Caco-2 (cell line): ENCODE results near the gene STPG1. TPM values are rescaled to one million over a fixed set of nuclear protein-coding genes. Genes with fewer than 3 reads are reported as not detected.

Experiments used
- BruUV-seq: library from RNA; stranded (reverse); fragments of 400-500 nt; replicated peaks from 2 replicates; lab custom pipeline; 2021; lab: Mats Ljungman, UMichigan
- CTCF ChIA-PET: fragments of 300-600 bp; sonication (Branson Sonifier 250); formaldehyde crosslinking; loops from one replicate; lab custom pipeline; 2022; ENCODE audit warnings: antibody characterized with exemption; lab: Charles Lee
- POLR2A ChIA-PET: fragments of 300-600 bp; sonication (Branson Sonifier 250); formaldehyde crosslinking; loops from one replicate; lab custom pipeline; 2022; ENCODE audit warnings: antibody characterized with exemption; lab: Charles Lee
- DNase-seq, 2 experiments: peaks; one replicate each; pipeline versions ENCODE4 v3.0.0 to v3.0.0-alpha.2; 2020 to 2022
- H3K27me3 ChIP-seq: replicated peaks from 2 replicates; pipeline ENCODE4 v1.6.0; 2011; ENCODE audit warnings: low read length; ENCODE audit not compliant: control insufficient read depth, insufficient read depth
- H3K36me3 ChIP-seq: 2 replicates; pipeline ENCODE4 v1.5.1; 2011; ENCODE audit warnings: low read length; ENCODE audit not compliant: control insufficient read depth, insufficient read depth
- H3K4me1 ChIP-seq: fragments of 250-450 bp; sonication (Bioruptor Pico); 2 replicates; pipeline ENCODE4 v1.5.1; 2020; ENCODE audit warnings: mild to moderate bottlenecking
- H3K4me3 ChIP-seq: 2 replicates; pipeline ENCODE4 v1.5.1; 2011; ENCODE audit warnings: low read depth, mild to moderate bottlenecking, control low read depth, low read length
- H3K9me3 ChIP-seq: fragments of 250-450 bp; sonication (Bioruptor Pico); 2 replicates; pipeline ENCODE4 v1.5.1; 2020; ENCODE audit warnings: mild to moderate bottlenecking, moderate library complexity
- H3K27ac Mint-ChIP-seq: one replicate; pipeline ENCODE4 v1.8.0; 2022; ENCODE audit warnings: mixed read lengths; ENCODE audit not compliant: unreplicated experiment
- H3K27me3 Mint-ChIP-seq: one replicate; pipeline ENCODE4 v1.8.0; 2022; ENCODE audit warnings: mixed read lengths; ENCODE audit not compliant: insufficient read depth, unreplicated experiment
- H3K36me3 Mint-ChIP-seq: one replicate; pipeline ENCODE4 v1.8.0; 2022; ENCODE audit warnings: mild to moderate bottlenecking, mixed read lengths; ENCODE audit not compliant: insufficient read depth, unreplicated experiment
- H3K4me1 Mint-ChIP-seq: one replicate; pipeline ENCODE4 v1.8.0; 2022; ENCODE audit warnings: low read depth, mixed read lengths; ENCODE audit not compliant: unreplicated experiment
- H3K4me3 Mint-ChIP-seq: one replicate; pipeline ENCODE4 v1.8.0; 2022; ENCODE audit warnings: mild to moderate bottlenecking, moderate library complexity, mixed read lengths; ENCODE audit not compliant: unreplicated experiment
- H3K9me3 Mint-ChIP-seq: one replicate; pipeline ENCODE4 v1.8.0; 2022; ENCODE audit warnings: mixed read lengths; ENCODE audit not compliant: unreplicated experiment
- intact Hi-C: fragments of 100-400 bp; cut with micrococcal nuclease; formaldehyde crosslinking; loops from one replicate; pipeline ENCODE4 v1.10.0; 2022; ENCODE audit not compliant: unreplicated experiment
- total RNA-seq: library from RNA; stranded (reverse); gene quantifications from 2 replicates; pipeline ENCODE4 v1.2.3, GENCODE V29; 2022
- TF ChIP-seq, protein P1 (sequence below), 2 experiments: fragments of 200-600 bp in 1 of 2; IDR thresholded peaks; 1 replicate in 1 of 2; 2 replicates in 1 of 2; pipeline versions ENCODE4 v1.5.1 to v1.8.0; 2011 to 2022; ENCODE audit warnings: antibody characterized with exemption in 1 of 2, control low read depth in 1 of 2, inconsistent platforms in 1 of 2, low read depth in 1 of 2, low read length in 1 of 2, mild to moderate bottlenecking in 1 of 2, moderate library complexity in 1 of 2; ENCODE audit not compliant: insufficient read depth in 1 of 2, severe bottlenecking in 1 of 2, unreplicated experiment in 1 of 2

STPG1 gene
- total RNA-seq, 1 experiment from 2014 or later, result 8.6 TPM

DNA sequence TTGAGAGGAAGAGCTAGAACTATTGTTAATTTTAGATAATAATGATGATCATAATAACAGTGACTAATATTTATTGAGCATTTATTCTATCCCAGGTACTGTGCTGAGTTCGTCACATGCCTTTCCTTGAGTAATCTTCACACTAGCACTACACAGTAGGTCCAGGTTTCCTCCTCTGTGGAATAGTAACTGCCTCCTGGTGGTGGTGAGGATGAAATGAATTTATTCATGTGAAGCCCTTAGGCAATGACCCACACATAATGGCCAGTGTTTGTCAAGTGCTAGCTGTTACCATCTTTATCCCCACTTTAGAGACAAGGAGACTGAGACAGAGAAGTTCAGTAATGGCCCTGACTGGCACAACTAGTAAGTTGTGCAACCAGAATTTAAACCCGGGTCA lies 7.9 kb upstream of the STPG1 start:
- DNase-seq, result no peak
- no peak overlapping the region for H3K27ac Mint-ChIP-seq
- peaks cover 10% of the 10 kb centered on the region for H3K4me1 Mint-ChIP-seq
- H3K27me3 Mint-ChIP-seq, result no peaks in the 10 kb centered on the region
- H3K4me3 Mint-ChIP-seq, result no peak overlapping the region
- no TSS peak for BruUV-seq
- TF ChIP-seq, protein P1, sequence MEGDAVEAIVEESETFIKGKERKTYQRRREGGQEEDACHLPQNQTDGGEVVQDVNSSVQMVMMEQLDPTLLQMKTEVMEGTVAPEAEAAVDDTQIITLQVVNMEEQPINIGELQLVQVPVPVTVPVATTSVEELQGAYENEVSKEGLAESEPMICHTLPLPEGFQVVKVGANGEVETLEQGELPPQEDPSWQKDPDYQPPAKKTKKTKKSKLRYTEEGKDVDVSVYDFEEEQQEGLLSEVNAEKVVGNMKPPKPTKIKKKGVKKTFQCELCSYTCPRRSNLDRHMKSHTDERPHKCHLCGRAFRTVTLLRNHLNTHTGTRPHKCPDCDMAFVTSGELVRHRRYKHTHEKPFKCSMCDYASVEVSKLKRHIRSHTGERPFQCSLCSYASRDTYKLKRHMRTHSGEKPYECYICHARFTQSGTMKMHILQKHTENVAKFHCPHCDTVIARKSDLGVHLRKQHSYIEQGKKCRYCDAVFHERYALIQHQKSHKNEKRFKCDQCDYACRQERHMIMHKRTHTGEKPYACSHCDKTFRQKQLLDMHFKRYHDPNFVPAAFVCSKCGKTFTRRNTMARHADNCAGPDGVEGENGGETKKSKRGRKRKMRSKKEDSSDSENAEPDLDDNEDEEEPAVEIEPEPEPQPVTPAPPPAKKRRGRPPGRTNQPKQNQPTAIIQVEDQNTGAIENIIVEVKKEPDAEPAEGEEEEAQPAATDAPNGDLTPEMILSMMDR (IDR thresholded peaks at IDR 0.05; ENCODE audit: insufficient read depth in 1 of 2, low read depth in 1 of 2, low read length in 1 of 2, severe bottlenecking in 1 of 2, unreplicated experiment in 1 of 2), result no peak
- POLR2A ChIA-PET, result no interaction called here
- no peaks in the 10 kb centered on the region for H3K36me3 Mint-ChIP-seq
- H3K9me3 ChIP-seq, result no peaks in the 10 kb centered on the region
- no peak overlapping the region for H3K4me3 ChIP-seq
- H3K4me1 ChIP-seq, result peaks cover 9% of the 10 kb centered on the region; the same call in 1 of the 2 replicates
- no peaks in the 10 kb centered on the region for H3K9me3 Mint-ChIP-seq
- H3K36me3 ChIP-seq, result no peaks in the 10 kb centered on the region; the same call in 1 of the 2 replicates
- H3K27me3 ChIP-seq, result no peaks in the 10 kb centered on the region
- CTCF ChIA-PET, result no interaction called here
- intact Hi-C loops, result no loop called here

DNA sequence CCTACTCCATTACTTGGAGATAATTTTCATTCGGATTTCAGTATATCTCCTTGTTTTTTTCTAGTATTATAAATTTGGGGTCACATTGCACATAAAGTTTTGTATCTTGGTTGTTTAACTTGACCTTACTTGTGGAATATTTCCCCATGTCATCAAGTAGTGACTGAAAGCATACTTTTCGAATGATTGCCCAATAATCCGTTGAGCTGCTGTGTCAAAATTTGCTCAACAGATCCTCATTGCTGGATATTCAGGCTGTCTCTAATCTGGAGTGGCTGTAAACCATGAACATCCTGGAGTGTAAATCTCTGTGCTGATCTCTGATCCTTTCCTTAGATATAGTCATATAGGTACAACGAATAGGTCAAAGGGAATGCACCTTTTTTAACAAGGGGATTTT lies 7.0 kb upstream of the STPG1 start:
- no TSS peak for BruUV-seq
- H3K9me3 Mint-ChIP-seq, result no peaks in the 10 kb centered on the region
- peaks cover 10% of the 10 kb centered on the region; the same call in 1 of the 2 replicates for H3K4me1 ChIP-seq
- CTCF ChIA-PET, result no interaction called here
- no peaks in the 10 kb centered on the region for H3K9me3 ChIP-seq
- no peak overlapping the region for H3K27ac Mint-ChIP-seq
- H3K27me3 ChIP-seq, result no peaks in the 10 kb centered on the region
- H3K27me3 Mint-ChIP-seq, result no peaks in the 10 kb centered on the region
- TF ChIP-seq, protein P1 (IDR thresholded peaks at IDR 0.05; ENCODE audit: insufficient read depth in 1 of 2, low read depth in 1 of 2, low read length in 1 of 2, severe bottlenecking in 1 of 2, unreplicated experiment in 1 of 2), result no peak
- no peaks in the 10 kb centered on the region; the same call in 1 of the 2 replicates for H3K36me3 ChIP-seq
- peaks cover 10% of the 10 kb centered on the region for H3K4me1 Mint-ChIP-seq
- POLR2A ChIA-PET, result no interaction called here
- no peak overlapping the region for H3K4me3 Mint-ChIP-seq
- H3K4me3 ChIP-seq, result no peak overlapping the region
- peaks cover 6% of the 10 kb centered on the region for H3K36me3 Mint-ChIP-seq
- DNase-seq, result no peak
- intact Hi-C loops, result no loop called here

DNA sequence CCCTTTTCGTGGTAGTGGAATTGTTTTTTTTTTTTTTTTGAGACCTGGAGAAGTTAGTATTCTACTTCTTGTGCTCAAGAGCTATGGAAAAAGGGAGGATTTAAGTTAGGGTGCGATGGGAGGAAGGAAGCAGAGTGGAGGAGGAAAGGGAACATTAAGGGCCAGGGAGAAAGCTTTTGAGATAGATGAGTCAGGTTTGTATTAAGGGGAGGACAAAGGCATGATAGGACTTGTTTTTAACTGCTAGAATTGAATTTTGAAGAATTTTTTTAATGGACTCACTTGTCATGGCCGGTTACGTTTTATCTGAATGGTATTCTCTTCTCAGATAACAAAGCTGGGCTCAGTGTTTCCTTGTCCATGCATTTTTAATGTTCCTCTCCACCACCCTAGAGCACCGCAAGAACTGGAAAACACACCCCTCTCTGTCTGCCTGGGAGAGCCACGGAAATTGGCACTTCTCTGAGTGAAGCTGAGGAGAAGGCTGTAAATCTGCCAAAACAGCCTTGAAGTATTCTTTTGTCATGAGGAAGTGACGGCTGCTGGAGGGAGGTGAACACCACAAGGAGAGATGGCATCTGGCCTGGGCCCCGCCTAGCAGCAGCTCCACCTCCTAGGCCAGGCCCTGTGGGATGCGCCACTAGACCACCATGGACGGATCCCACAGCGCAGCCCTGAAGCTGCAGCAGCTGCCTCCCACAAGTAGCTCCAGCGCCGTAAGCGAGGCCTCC lies 5.5 kb upstream of the STPG1 start:
- no peak for DNase-seq
- Histone ChIP-seq H3K27me3 (no peaks in the 10 kb centered on the region), H3K4me3 (no peak overlapping the region), H3K9me3 (no peaks in the 10 kb centered on the region), H3K36me3 (no peaks in the 10 kb centered on the region; the same call in 1 of the 2 replicates), H3K4me1 (peaks cover 15% of the 10 kb centered on the region)
- Mint-ChIP-seq H3K27me3 (no peaks in the 10 kb centered on the region), H3K9me3 (no peaks in the 10 kb centered on the region), H3K4me3 (no peak overlapping the region), H3K4me1 (peaks cover 18% of the 10 kb centered on the region), H3K27ac (no peak overlapping the region), H3K36me3 (peaks cover 16% of the 10 kb centered on the region)
- ChIA-PET POLR2A (no interaction called here), CTCF (interaction anchor here (0.7 kb wide), 1 partner anchor 31 kb away, joined by 4 read pairs; no protein-coding TSS in a partner anchor)
- BruUV-seq, result no TSS peak
- intact Hi-C loops, result no loop called here
- TF ChIP-seq, protein P1 (IDR thresholded peaks at IDR 0.05; ENCODE audit: insufficient read depth in 1 of 2, low read depth in 1 of 2, low read length in 1 of 2, severe bottlenecking in 1 of 2, unreplicated experiment in 1 of 2), result no peak
